Fibroblast of upper back skin (primary cell): ENCODE data around the gene CENPN.

Experiments
- DNase-seq: peaks from one replicate; pipeline ENCODE4 v3.0.0-alpha.2; 2013

CENPN gene, protein sequence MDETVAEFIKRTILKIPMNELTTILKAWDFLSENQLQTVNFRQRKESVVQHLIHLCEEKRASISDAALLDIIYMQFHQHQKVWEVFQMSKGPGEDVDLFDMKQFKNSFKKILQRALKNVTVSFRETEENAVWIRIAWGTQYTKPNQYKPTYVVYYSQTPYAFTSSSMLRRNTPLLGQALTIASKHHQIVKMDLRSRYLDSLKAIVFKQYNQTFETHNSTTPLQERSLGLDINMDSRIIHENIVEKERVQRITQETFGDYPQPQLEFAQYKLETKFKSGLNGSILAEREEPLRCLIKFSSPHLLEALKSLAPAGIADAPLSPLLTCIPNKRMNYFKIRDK

DNA sequence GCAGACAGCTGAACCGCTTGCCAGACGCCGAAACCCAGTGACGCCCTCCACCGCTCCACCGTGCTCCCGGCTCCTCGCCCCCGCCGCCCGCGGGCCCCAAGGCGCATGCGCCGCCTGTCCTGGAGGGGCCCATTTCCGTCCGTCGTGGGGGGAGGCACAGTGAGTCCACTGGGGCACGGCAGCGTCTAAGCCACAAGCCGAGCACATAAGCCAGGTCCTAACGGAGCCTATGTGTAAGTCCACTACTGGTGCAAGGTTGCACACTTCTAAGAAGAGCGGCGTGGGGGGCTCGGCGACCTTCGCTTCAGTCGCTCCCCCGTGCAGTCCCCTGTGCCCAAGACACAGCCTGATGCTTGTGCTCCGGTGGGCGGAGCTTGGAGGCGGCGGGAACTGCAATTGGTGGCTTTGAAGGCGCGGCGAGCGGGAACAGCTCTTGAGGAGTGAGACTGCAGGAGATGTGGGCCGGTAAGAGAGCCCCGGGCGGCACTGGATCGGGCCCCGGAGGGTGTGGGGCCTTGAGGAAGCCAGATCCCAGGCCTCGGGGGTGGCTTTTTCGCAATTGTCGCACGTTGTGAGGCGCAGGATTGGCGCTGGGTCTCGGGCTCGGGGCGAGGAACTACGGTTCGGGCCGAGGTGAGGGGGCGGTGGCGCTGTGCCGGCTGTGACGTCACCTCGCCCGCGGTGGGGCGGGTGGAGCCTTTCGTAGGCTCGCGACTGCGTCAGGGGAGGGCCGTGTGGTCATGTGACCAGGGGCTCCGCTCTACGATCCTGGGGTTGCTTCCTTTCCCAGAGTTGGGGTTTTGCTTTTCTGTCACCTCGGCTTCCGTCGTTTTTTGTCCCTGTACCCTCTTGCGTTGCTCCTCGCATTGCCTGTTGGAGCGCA lies at the start of gene CENPN, which contains the start of gene CMC2:
Gene CENPN (plus strand): TSS at position 402 of the 883 bp plus-strand sequence. CDS start 4,726 bp downstream, outside the sequence.
Gene CMC2 (minus strand): TSS at position 73 of the 883 bp plus-strand sequence. CDS start 9,491 bp downstream, outside the sequence.
- DNase-seq: peak; percentile 99

DNA sequence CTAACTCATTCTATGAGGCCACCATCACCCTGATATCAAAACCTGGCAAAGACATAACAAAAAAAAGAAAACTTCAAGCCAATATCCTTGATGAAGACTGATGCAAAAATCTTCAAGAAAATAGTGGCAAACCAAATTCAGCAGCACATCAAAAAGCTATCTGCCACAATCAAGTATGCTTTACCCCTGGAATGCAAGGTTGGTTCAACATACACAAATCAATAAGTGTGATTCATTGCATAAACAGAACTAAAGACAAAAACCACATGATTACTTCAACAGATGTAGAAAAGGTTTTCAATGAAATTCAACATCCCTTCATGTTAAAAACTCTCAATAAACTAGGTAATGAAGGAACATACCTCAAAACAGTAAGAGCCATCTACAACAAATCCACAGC lies 48.7 kb upstream of the CENPN start:
- DNase-seq: no peak

DNA sequence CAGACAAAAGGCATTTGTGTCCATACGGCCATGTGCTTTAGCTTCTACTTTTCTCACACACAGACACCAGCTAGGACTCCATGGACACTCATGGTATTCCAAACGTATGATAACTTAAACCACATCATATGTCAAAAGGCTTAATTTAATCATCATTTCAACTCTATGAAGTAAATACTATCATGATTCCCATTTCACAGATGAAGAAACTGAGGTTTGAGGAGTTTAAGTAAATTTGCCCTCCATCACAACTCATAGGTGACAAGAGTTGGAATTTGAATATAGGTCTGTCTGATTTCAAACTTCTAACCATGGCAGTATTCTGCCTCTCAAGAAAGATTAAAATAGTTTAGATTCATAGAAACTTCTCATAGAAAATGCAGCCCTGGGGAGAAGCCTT lies 44.1 kb upstream of the CENPN start:
- DNase-seq: no peak

DNA sequence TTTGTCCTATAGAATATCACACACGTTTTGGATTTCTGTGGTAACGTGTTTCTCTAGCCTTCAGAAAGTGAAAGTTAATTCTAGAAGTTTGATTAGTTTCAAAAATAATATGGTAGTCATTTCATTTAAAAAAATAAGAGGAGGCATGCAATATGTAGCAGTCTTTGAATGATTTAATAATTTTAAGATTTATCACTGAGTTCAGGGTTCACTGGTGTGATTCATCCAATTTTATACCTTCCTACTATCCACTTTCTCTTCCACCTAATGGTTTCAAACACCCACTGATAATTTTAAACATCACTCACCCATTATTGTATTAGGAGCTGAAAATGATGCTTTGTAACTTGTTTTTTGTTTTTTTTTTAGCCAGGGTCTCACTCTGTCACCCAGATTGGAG lies 42.7 kb upstream of the CENPN start:
- no peak for DNase-seq

DNA sequence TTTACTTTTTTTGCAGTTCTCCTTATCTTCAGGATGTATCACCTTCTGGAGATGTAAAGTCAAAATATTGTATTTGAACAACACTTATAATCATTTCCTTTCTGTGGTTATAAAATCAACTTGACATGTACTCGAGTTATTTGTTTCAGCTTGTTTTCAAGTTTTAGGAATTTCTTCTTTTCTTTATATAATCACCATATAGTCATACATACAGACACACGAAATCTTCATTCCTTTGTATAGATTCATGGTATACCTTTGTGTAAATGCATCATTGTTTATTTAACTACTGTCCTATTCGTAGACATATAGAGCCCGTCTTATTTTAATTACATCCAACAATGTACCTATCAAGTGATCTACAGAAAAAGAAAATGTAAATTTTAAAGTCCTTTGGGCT lies 40.4 kb upstream of the CENPN start:
- no peak for DNase-seq

DNA sequence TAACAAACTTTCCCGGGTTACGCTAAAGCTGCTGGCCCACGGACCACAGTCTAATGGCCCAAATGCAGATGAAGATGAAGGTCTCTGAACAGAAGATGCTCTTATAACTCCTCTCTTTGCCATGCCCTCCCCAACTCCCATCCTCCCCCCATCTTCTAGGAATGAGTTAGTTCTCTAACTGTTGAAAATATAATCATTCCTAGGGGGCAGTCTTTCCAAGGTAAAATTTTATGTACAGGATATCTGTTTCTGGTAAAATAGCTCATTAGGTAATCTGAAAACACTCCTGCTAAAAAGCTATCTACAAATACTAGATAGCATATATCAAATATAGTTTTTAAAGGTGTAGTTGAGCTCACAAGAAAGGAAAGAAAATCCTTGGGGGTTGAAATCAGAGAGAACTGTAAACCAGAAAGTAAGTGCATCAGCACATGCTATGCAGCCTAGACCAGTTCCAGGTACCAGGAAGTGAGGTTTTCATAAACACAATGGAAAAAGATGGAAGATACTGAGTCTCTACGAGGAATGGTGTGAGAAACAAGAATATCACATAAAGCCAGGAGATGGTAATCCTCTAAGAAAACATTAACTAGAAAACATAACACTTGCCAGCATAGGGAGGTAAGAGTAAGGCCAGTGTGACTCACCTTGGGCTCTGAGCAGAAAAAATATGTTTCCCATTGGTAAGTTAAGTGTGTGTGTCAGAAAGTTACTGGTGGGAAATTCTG lies 38.5 kb upstream of the CENPN start:
- DNase-seq: peak; percentile 41

DNA sequence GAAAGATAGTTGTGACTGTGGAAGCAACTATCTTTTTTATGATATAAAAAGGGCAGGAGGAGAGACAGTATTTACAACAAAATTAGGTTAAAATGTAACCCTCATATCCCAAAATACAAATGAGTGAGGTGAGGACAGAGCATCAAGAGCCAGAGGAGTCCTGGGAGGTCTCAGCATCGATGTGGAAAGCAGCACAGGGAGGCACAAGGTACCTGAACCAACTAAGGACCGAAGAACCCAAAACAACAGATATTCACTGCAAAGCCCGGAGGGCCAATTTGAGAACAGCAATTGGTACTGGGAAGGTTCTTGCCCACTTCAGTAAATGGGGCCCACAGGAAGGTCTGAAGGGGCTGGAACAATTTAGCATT lies 37.9 kb upstream of the CENPN start:
- no peak for DNase-seq

DNA sequence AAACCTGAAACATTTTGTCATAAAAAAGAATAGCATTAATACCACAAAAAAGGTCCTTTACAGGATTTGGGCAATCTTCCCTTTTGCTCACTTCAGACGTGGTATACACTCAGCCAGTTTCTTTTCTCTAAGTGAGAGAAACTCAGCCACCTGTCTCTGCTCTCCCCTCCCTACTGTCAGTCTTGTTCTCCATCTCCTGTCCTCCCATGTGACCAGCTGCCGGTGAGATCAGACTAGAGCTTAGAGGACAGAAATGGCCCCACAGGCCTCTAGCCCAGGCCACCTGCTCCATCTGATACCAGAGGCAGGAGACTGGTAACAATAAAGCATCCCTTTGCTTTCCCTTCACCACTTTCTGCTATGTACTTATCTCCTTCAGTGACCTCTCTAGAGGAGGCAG lies 35.2 kb upstream of the CENPN start:
- DNase-seq: no peak

DNA sequence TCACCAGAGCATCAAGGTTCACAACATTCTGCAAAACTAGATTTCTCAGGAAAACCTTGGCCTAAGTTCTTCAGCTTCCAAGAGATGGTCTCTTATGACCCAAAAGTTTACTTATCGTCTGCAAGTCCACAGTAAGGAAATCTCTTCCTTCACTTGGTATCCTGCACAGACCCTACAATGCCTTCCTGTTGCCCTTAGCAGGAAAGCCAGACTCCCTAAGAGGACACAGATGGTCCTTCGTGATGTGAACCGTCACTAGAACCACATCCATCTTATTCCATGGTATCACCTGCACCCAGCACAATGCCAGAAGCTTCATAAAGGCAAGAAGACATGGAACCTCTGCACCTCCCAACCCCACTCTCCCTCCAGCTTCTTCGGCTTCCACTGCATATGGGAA lies 34.4 kb upstream of the CENPN start:
- no peak for DNase-seq

DNA sequence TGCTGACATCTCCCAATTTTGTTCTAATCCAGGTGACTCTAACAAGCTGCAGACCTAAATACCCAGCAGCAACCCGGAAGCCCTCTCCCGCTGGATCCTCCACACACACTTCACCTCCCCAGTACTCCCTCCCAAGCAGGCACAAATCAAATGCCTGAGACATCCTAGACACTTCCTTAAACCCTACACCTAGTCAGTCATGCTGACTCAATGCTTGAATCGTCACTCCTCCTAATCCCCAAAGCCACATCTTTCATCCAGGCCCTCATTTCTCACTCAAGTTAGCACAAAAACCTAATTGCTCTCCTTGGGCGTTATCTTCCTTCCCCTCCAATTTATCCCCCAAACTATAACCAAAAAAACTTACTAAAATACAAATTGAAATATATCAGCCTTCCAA lies 33.0 kb upstream of the CENPN start:
- DNase-seq: peak; percentile 55

DNA sequence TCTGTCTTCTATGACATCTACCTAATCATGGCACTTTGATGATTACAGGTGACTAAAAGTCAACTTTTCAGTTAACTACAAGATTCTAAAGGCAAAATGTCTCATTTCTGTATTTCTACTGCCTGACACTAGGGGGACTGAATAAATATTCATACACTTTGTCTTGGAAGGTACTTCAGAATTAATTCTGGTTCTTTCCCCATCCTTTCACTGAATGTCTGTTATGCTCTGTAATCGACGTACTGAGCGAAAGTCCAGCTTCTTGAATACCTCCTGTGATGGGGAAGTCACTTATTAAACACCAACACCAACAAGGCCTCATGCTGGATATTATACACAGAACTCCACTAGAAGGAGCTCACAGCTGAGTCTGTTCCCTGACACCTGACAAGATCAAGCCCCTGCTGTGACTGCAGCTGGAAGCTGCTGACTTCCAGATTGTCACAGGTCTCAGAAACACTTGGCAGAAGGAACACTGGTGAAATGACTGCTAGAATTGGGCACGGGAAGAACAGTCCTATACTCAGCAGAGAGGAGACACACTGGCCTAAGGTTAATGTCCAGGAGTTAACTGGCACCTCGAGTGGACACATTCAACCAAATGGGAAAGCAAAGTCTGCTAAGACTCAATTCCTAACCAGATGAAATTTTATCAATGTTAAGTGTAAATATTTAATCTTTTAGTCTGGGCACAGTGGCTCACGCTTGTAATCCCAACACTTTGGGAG lies 32.2 kb upstream of the CENPN start:
- DNase-seq: no peak

DNA sequence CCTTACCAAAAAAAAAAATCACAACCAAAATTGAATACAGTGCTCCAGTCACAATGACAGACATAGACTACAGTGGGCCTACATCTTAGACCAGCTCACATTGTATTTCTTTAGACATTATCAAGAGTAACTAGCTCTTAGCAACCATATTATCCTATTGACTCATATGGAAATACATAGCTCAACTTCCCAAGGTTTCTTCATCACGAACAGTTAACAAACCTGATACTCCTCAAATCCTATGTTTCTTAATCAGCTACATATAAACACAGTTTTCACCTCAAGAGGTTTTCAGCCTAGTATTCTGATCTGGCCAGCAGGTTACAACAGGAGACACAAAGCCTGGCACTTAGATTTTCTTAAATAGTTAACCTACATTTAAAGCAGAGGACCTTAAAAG lies 30.1 kb upstream of the CENPN start:
- DNase-seq: no peak

DNA sequence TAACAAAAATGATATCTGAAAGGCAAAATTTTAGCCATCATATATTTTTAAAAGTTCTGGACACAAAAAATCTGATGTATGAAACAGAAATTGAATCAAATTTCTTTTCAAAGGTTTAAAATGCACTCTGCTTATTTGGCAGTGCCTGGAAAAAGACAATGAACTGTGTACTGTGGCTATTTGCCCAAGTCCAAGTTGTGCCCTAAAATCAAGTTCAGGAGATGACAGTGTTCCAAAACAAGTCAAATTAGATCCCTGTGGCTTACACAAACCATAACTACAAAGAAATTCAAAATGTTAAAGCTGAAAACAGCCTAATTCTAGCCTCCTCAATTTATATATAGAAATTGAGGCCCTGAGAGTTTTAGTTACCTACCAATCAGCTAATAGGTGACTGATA lies 25.9 kb upstream of the CENPN start:
- DNase-seq: no peak

DNA sequence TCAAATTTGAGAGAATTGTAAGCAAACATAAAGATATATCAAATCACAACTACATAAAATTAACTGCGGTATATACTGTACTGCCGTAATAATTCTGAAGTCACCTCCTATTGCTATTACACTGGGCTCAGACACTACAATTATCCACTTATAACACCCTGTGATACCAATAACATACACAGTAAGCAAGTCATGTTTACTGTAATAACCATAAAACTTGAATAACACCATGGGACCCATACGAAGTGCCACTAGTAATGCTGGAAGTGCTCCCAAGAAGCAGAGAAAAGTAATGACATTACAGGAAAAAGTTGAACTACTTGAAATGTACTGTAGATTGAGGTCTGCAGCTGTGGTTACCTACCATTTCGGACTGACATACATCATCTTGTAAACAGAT lies 24.4 kb upstream of the CENPN start:
- no peak for DNase-seq

DNA sequence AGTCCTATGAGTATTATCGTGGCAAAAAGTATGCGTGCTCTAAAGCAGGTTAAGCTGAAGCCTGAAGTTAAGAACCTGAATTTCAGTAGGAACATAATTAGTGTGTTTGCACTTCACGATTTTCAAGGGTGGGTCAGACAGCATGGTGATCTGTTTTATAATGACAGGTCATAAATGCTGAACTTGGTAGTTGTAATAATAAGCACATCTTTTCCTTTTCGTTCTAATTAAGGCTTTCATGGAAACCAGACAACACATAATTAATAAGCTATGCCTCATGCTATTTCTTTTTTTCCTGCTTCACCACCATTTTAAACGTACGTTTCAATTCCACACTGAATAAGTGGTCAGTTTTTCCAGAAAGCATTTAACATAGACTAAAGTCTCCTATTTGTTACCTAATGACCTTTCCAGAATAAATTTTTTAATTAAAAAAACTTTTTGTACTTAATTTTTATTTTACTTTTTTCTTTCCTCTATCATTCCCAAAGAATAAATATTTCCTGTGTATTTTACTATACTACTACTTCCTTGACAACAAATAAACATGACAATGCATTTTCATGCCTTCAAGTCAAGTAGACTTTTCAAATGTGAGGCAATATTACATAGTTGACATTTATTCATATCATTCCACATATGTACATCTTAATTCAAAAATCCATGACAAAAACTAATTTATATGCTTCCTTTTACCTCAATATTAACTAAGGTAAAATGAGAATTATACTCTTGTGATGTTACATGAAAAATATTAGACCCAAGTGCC lies 22.7 kb upstream of the CENPN start:
- DNase-seq: no peak

DNA sequence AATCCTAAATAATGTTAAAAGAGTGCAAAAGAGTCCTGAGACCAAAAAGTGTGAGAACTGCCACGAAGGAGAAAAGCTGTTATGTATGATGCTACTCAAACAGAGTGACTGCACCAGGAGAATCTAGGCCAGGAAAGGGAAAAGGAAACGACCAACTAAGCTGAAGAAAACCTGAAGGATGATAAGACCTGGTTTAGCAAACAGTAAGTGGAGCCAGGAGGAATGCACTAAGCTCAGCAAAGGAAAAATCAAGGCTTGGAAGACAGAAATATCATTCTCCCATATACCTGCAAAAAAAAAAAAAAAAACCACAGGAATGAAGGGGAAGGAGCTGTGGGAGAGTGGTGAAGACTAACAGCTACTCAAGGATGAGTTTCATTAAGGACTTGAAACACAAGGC lies 21.4 kb upstream of the CENPN start:
- DNase-seq: no peak

DNA sequence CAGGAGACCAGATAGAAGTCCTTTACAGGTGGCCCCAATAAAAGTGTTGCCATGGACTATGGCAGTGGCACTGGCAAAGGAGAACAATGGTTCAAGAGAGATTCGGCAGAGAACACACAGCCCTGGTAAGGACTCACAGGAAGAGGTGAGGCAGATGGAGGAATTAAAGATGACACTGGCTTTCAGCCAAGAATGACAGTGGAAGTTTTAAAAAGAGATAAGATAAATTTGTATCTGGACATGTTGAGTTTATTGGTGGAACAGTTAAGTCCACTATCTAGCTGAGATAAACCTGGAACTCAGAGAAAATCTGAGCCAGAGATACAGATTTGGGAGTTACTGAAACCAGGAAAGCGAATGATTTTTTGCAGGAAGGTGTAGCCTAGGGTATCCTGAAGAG lies 20.5 kb upstream of the CENPN start:
- DNase-seq: no peak

DNA sequence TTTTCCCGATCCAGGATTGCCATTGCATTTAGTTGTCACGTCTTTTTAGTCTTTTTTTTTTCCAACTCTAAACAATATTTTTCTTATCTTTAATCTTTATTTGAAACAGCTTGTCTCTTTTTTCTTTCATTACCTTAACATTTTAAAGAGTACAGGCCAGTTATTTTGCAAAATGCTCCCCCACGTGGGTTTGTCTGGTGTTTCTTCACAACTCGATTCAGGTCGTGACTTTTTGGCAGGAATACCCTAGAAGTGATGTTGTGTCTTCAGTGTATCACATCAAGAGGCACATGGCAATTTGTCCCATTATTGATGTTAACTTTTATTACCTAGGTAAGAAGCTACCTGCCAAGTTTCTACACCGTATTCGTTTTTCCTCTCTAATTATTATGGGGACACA lies 18.3 kb upstream of the CENPN start:
- DNase-seq: no peak

DNA sequence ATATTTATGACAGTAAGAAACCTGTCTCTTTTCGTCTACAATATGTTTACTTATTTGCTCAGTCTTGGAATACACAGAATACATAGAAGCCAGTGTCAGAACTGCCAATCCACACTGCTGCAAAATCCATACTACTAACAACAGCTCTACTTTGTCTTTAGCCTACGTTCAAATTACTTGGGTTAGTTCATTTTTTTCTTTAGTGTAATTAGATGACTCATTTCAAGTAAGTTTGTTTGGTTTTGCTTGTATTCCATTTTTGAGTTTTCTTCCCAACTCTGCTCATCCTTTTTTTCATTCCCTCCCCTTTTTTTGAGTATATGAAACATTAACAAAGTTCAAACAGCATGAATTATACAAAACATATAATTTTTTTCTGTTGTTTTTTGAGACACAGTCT lies 17.2 kb upstream of the CENPN start:
- no peak for DNase-seq

DNA sequence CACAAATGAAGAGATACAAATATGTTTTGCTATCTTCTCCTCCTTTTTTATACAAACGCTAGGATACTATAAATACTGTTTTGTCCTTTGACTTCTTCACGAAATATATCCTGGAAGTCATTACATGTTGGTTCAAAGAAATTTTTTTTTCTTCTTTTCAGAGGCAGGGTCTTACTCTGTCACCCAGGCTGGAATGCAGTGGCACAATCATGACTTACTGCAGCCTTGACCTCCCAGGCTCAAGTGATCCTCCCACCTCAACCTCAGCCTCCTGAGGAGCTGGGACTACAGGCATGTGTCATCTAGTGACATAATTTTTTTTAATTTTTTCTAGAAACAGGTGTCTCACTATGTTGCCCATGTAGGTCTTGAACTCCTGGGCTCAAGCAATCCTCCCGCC lies 16.4 kb upstream of the CENPN start:
- DNase-seq: no peak

DNA sequence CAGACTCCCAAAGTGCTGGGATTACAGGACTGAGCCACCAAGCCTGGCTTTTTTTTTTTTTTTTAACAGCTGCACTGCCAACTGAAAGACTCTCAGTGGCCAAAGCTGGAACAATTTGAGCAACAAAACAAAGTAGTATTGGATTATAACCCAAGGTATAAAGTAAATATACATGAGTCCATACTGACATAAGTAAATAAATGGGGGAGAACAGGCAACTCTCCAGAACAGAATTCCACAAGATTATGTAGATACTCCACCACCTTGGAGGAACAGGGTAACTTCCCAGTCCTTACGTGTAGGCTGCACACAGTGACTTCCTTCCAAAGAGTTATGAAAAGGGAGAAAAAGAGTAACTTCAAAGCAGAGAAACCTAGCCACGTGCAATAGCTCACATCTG lies 16.0 kb upstream of the CENPN start:
- DNase-seq: no peak

DNA sequence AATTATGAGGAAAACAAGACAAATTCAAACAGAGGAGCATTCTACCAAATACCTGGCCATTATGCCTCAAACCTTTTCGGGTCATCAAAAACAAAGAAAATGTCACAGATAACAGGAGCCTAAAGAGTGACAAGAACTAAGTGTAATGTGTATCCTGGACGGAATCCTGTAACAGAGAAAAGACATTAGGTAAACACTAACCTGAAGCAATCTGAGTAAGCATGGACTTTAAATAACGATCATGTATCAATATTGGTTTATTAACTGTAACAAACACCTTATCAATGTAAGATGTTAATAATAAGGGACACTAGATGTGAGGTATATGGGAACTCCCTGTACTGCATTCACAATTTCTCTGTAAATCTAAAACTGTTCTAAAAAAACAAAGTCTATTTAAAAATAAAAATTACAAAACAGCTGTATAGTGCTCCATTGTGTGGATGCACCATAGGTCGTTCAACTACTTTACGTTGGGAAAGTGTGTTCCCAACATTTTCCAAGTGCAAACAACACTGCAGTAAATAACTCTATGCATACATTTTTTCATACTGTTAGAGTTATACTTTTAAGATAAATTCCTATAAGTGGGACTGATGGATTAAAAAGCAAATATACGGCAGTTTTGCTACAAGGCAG lies 15.1 kb upstream of the CENPN start:
- DNase-seq: no peak
